Testis (tissue), 3 donors: ENCODE results near the gene GPC6. TPM values are rescaled to one million over a fixed set of nuclear protein-coding genes. Genes with fewer than 3 reads are reported as not detected.
A peak's percentile ranks its signal among the peaks of the same experiment; 100 is the strongest.

Source experiments
- DNase-seq: peaks from one replicate; pipeline ENCODE4 v3.0.0-alpha.2; 2019
- H3K27ac ChIP-seq, 2 donors: fragments of 200-600 bp; sonication (generic); one replicate each; pipeline ENCODE4 v1.5.1; 2019
- H3K27me3 ChIP-seq: fragments of 200-600 bp; sonication (generic); one replicate; pipeline ENCODE4 v1.5.1; 2019
- H3K36me3 ChIP-seq: fragments of 200-600 bp; sonication (generic); one replicate; pipeline ENCODE4 v1.5.1; 2017; ENCODE audit warnings: low read depth; ENCODE audit errors: missing control alignments
- H3K4me1 ChIP-seq: fragments of 200-600 bp; sonication (generic); one replicate; pipeline ENCODE4 v1.5.1; 2019
- H3K4me3 ChIP-seq, 2 donors: fragments of 200-600 bp; sonication (generic); one replicate each; pipeline ENCODE4 v1.5.1; 2017 to 2019
- H3K9me3 ChIP-seq: fragments of 200-600 bp; sonication (generic); one replicate; pipeline ENCODE4 v1.5.1; 2017
- CTCF ChIP-seq, 3 experiments: fragments of 450-650 bp in 2 of 3; fragments of 200-600 bp in 1 of 3; sonication (generic) in 1 of 3; IDR thresholded peaks; one replicate each; pipeline ENCODE4 v1.5.1; 2016 to 2019; ENCODE audit warnings: antibody characterized with exemption in 3 of 3, mild to moderate bottlenecking in 2 of 3, moderate library complexity in 1 of 3
- POLR2A ChIP-seq: fragments of 450-650 bp; IDR thresholded peaks from one replicate; pipeline ENCODE4 v1.6.1; 2017; ENCODE audit warnings: antibody characterized with exemption, mild to moderate bottlenecking, moderate library complexity
- WGBS, 2 donors: methylation state at CpG; one replicate each; pipeline ENCODE4 v1.1.5; 2018; 5-methylcytosine and 5-hydroxymethylcytosine counted together
- intact Hi-C: fragments of 100-400 bp; cut with DNase I; formaldehyde crosslinking; loops from one replicate; pipeline ENCODE4 v1.15.1; 2023; ENCODE audit warnings: low total_unique reads
- polyA plus RNA-seq: library from polyadenylated mRNA; stranded (reverse); fragments of 350-450 nt; fragmentation: Illumina TruSeq; extraction: RNeasy Lipid Tissue Mini Kit (QIAGEN cat#74804); gene quantifications from one replicate; pipeline ENCODE4 v1.2.3, GENCODE V29; 2014; ENCODE audit warnings: low read depth, low replicate concordance; ENCODE audit not compliant: insufficient read depth
- total RNA-seq, 2 donors: library from RNA; depleted of rRNA; stranded (reverse); fragments of >200 nt; gene quantifications; one replicate each; pipeline ENCODE4 v1.2.3, GENCODE V29; 2016

GPC6 gene
- total and polyA plus RNA-seq, 3 donors from 2014 or later = 2.2 to 6.9 (median 4.3) TPM

GRCh38 chr13:93224535-93224934 lies 2.1 kb upstream of the GPC6 start:
- Histone ChIP-seq H3K4me1 (no peaks in the 10 kb centered on the region), H3K36me3 (no peaks in the 10 kb centered on the region), H3K4me3 (no peak overlapping the region), H3K27ac (no peak overlapping the region), H3K9me3 (no peaks in the 10 kb centered on the region), H3K27me3 (no peaks in the 10 kb centered on the region)
- DNase-seq = no peak
- WGBS, 2 donors = 92% methylated on average over 1 of the region's 1 CpG
- TF ChIP-seq CTCF (IDR thresholded peaks at IDR 0.05) (no peak), POLR2A (no peak)
- intact Hi-C loops = no loop called here

GRCh38 chr13:93225610-93226009 lies 997 bp upstream of the GPC6 start:
- H3K36me3 ChIP-seq = no peaks in the 10 kb centered on the region
- no peaks in the 10 kb centered on the region for H3K27me3 ChIP-seq
- TF ChIP-seq CTCF (IDR thresholded peaks at IDR 0.05) (no peak), POLR2A (no peak)
- H3K9me3 ChIP-seq = no peaks in the 10 kb centered on the region
- H3K27ac ChIP-seq = no peak overlapping the region
- no peaks in the 10 kb centered on the region for H3K4me1 ChIP-seq
- H3K4me3 ChIP-seq = no peak overlapping the region
- intact Hi-C loops = no loop called here
- DNase-seq = no peak
- 69 to 80% methylated on average over 2 of the region's 2 CpGs for WGBS, 2 donors

GRCh38 chr13:93226065-93226622 lies 463 bp upstream of the GPC6 start:
- no peak overlapping the region for H3K27ac ChIP-seq
- H3K4me3 ChIP-seq = no peak overlapping the region
- 6 to 7% methylated on average over 5 of the region's 5 CpGs for WGBS, 2 donors
- intact Hi-C loops = no loop called here
- TF ChIP-seq POLR2A = no peak
- no peak for TF ChIP-seq CTCF (IDR thresholded peaks at IDR 0.05)
- H3K27me3 ChIP-seq = no peaks in the 10 kb centered on the region
- no peaks in the 10 kb centered on the region for H3K4me1 ChIP-seq
- no peaks in the 10 kb centered on the region for H3K36me3 ChIP-seq
- no peak for DNase-seq
- no peaks in the 10 kb centered on the region for H3K9me3 ChIP-seq

GRCh38 chr13:93227280-93227877 lies 772 bp downstream of the GPC6 start:
- TF ChIP-seq POLR2A (no peak), CTCF (IDR thresholded peaks at IDR 0.05) (no peak)
- Histone ChIP-seq H3K4me1 (no peaks in the 10 kb centered on the region), H3K4me3 (peak overlapping the region; percentile 51 to 61), H3K9me3 (no peaks in the 10 kb centered on the region), H3K36me3 (no peaks in the 10 kb centered on the region), H3K27me3 (no peaks in the 10 kb centered on the region), H3K27ac (peak overlapping the region; percentile 3 to 78)
- DNase-seq = peak; percentile 33
- WGBS, 2 donors = 0 to 3% methylated on average over 16 to 34 of the region's 55 CpGs
- intact Hi-C loops = no loop called here
